HepG2 (cell line): ENCODE measurements around the gene LIPH.

Experiments used
- CHCHD3 ChIP-seq: sonication (generic); formaldehyde crosslinking; IDR thresholded peaks from 2 replicates; pipeline ENCODE4 v1.8.0; 2022; ENCODE audit warnings: mild to moderate bottlenecking, missing genetic modification reagents, moderate library complexity
- EP300 ChIP-seq, 3 experiments: sonication (generic) in 1 of 3; formaldehyde crosslinking in 1 of 3; IDR thresholded peaks; 2 replicates each; pipeline versions ENCODE4 v1.5.1 to v1.6.1; 2011 to 2020; ENCODE audit warnings: low read depth in 2 of 3, low read length in 2 of 3, borderline replicate concordance in 1 of 3, improper control_type of control experiment in 1 of 3, mild to moderate bottlenecking in 1 of 3, missing genetic modification reagents in 1 of 3, moderate library complexity in 1 of 3
- ZNF670 ChIP-seq: sonication (generic); formaldehyde crosslinking; IDR thresholded peaks from 2 replicates; pipeline ENCODE4 v1.8.0; 2022; ENCODE audit warnings: mild to moderate bottlenecking, missing genetic modification reagents, borderline replicate concordance
- TF ChIP-seq, protein P1 (sequence below): sonication (generic); formaldehyde crosslinking; IDR thresholded peaks from 2 replicates; pipeline ENCODE4 v1.4.0; 2020; ENCODE audit warnings: missing genetic modification reagents
- TF ChIP-seq, protein P2 (sequence below): sonication (generic); formaldehyde crosslinking; IDR thresholded peaks from 2 replicates; pipeline ENCODE4 v1.8.0; 2022; ENCODE audit warnings: mild to moderate bottlenecking, missing genetic modification reagents, moderate library complexity

- TF ChIP-seq, protein P1, sequence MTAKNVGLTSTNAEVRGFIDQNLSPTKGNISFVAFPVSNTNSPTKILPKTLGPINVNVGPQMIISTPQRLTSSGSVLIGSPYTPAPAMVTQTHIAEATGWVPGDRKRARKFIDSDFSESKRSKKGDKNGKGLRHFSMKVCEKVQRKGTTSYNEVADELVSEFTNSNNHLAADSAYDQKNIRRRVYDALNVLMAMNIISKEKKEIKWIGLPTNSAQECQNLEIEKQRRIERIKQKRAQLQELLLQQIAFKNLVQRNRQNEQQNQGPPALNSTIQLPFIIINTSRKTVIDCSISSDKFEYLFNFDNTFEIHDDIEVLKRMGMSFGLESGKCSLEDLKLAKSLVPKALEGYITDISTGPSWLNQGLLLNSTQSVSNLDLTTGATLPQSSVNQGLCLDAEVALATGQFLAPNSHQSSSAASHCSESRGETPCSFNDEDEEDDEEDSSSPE (CRISPR knock-in tag) = no peak
- TF ChIP-seq EP300 (IDR thresholded peaks at IDR 0.05; ENCODE audit: low read depth in 2 of 2, low read length in 2 of 2) (no peak), EP300 (CRISPR knock-in tag; IDR thresholded peaks at IDR 0.05; ENCODE audit: borderline replicate concordance) (no peak), ZNF670 (CRISPR knock-in tag) (no peak), CHCHD3 (no peak)
- TF ChIP-seq, protein P2, sequence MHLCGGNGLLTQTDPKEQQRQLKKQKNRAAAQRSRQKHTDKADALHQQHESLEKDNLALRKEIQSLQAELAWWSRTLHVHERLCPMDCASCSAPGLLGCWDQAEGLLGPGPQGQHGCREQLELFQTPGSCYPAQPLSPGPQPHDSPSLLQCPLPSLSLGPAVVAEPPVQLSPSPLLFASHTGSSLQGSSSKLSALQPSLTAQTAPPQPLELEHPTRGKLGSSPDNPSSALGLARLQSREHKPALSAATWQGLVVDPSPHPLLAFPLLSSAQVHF = no peak
Observed at GRCh38 chr3:185473290-185473815, 79.0 kb downstream of the LIPH start.
